Skeletal muscle satellite cell (primary cell): ENCODE results near the gene PDGFB.

ENCODE experiments used
- H3K27me3 ChIP-seq: 2 replicates; pipeline ENCODE4 v1.7.0; 2013; ENCODE audit warnings: low read length; ENCODE audit not compliant: control insufficient read depth, insufficient read depth
- H3K36me3 ChIP-seq: 2 replicates; pipeline ENCODE4 v1.7.0; 2013; ENCODE audit warnings: mild to moderate bottlenecking, control low read depth, low read length; ENCODE audit not compliant: insufficient read depth
- H3K4me1 ChIP-seq: 2 replicates; pipeline ENCODE4 v1.7.0; 2013; ENCODE audit warnings: low read length; ENCODE audit not compliant: control insufficient read depth, insufficient read depth
- H3K4me2 ChIP-seq: 2 replicates; pipeline ENCODE4 v1.7.0; 2013; ENCODE audit warnings: mild to moderate bottlenecking, low read length
- H3K4me3 ChIP-seq: 2 replicates; pipeline ENCODE4 v1.7.0; 2013; ENCODE audit warnings: low read length
- H3K9ac ChIP-seq: 2 replicates; pipeline ENCODE4 v1.7.0; 2013; ENCODE audit warnings: mild to moderate bottlenecking, low read depth, low read length, moderate library complexity
- H3K9me3 ChIP-seq: replicated peaks from 2 replicates; pipeline ENCODE4 v1.7.0; 2013; ENCODE audit warnings: mild to moderate bottlenecking, control low read depth, low read length

PDGFB gene

DNA sequence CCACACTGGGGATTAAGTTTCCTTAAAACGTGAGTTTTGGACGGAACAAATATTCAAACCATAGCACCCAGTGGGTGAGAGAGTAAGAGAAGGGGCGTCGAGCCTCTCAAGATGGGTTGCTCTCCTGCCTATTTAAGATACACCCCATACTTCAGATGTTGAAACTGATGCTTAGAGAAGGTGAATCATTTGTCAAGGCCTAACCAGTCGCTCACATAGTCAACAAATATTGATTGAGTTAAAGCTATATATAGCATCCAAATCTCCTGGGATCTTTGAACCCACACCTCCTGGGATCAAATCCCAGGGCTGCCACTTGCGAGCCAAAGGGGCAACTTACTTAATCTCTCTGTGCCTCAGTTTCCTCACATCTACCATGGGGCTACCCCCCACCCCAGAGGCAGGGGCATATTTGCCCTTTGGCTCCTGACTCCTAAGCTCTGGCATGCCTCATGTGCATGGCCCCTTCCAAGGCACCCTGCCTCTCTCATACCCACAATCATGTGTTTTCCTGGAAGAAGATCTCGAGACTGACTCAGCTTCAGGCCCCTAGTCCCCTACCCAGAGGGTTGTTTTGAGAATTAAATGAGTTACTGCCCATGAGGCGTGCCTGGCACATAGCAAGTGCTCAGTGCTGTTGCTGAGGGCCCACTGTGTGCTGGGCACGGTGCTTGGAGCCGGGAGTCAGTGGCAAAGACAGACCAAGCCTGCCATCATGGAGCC is 19.0 kb upstream of the PDGFB start:
- Histone ChIP-seq H3K27me3 (no peaks in the 10 kb centered on the region), H3K36me3 (no peaks in the 10 kb centered on the region), H3K9me3 (no peaks in the 10 kb centered on the region), H3K4me3 (no peak overlapping the region), H3K4me2 (no peak overlapping the region), H3K9ac (no peak overlapping the region), H3K4me1 (peaks cover 11% of the 10 kb centered on the region)

DNA sequence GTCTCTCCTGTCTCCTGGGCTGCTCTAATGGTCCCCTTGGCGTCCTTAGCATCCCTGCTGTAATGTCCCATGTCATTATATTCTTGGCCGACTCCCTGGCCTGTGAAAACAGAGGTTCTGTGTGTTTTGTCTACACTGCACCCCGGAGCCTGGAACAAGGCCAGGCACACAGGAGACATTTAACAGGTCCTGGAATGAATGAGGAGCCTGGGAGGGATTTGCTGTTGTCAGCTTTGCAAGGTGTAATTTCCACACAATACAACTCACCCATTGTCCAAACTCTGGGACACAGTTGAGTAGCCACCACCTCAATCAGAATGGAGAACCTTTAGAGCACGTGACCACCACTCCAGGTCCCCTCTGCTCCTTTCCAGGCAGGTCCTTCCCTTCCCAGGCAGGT is 14.9 kb upstream of the PDGFB start:
- H3K36me3 ChIP-seq: no peaks in the 10 kb centered on the region
- no peak overlapping the region for H3K9ac ChIP-seq
- H3K4me2 ChIP-seq: no peak overlapping the region

DNA sequence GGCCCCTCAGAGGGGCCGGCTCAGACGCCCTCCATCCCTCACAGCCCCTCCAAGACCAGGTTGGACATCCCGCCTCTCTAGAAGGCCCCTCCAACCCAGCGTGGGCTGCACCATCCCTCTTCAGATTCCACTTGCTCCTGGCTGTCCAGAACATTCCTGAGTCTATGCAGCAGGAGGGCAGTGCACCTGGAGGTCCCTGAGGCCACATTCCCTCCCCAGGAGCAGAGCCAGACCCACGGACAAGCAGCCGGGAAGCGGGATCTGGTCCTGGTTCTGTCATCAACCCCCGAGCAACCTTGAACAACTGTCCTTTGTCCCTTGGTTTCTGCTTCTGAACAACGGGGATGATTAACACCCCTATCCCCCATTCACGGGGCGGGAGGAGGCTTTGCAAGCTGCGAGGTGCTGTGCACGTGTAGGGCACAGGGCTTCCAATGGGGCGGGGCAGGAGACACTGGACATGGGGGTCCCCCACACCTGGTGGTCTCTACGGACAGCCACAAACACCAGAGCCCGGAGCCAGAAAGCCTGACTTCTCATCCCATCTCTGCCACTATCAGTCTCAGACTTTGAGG is 13.2 kb upstream of the PDGFB start:
- no peaks in the 10 kb centered on the region for H3K27me3 ChIP-seq
- H3K4me1 ChIP-seq: peaks cover 27% of the 10 kb centered on the region
- H3K36me3 ChIP-seq: no peaks in the 10 kb centered on the region
- H3K9me3 ChIP-seq: no peaks in the 10 kb centered on the region
- H3K4me2 ChIP-seq: no peak overlapping the region
- no peak overlapping the region for H3K9ac ChIP-seq
- no peak overlapping the region for H3K4me3 ChIP-seq

More for the DNA sequence above, 14.9 kb upstream of the PDGFB start:
- Histone ChIP-seq H3K4me3 (no peak overlapping the region), H3K27me3 (no peaks in the 10 kb centered on the region), H3K9me3 (no peaks in the 10 kb centered on the region), H3K4me1 (peaks cover 11% of the 10 kb centered on the region)

GRCh38 chr22:39256979-39257378 is 12.2 kb upstream of the PDGFB start:
- no peaks in the 10 kb centered on the region for H3K27me3 ChIP-seq
- H3K36me3 ChIP-seq: no peaks in the 10 kb centered on the region
- H3K4me2 ChIP-seq: no peak overlapping the region
- no peak overlapping the region for H3K4me3 ChIP-seq
- peaks cover 37% of the 10 kb centered on the region for H3K4me1 ChIP-seq
- H3K9me3 ChIP-seq: no peaks in the 10 kb centered on the region
- no peak overlapping the region for H3K9ac ChIP-seq

DNA sequence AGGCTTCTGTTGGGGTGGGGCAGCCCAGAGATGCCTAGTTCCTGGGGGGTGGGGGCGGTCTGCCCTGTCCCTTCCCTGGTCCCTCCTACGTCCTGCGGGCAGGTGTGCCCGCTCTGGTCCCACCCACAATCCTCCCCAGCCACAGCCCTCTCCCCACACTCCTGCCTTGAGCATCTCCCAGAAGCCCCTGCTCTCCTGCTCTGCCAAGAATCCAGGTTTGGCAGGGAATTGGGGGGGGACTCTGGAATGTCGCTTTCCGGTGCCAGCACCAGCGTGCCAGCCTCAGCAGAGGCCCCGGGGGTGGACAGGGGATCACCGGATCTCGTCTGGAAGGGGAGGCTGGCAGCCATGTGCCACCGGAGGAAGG is 11.4 kb upstream of the PDGFB start:
- no peak overlapping the region for H3K4me3 ChIP-seq
- no peaks in the 10 kb centered on the region for H3K27me3 ChIP-seq
- H3K4me1 ChIP-seq: peaks cover 39% of the 10 kb centered on the region
- H3K36me3 ChIP-seq: no peaks in the 10 kb centered on the region
- no peak overlapping the region for H3K9ac ChIP-seq
- no peaks in the 10 kb centered on the region for H3K9me3 ChIP-seq
- no peak overlapping the region for H3K4me2 ChIP-seq

DNA sequence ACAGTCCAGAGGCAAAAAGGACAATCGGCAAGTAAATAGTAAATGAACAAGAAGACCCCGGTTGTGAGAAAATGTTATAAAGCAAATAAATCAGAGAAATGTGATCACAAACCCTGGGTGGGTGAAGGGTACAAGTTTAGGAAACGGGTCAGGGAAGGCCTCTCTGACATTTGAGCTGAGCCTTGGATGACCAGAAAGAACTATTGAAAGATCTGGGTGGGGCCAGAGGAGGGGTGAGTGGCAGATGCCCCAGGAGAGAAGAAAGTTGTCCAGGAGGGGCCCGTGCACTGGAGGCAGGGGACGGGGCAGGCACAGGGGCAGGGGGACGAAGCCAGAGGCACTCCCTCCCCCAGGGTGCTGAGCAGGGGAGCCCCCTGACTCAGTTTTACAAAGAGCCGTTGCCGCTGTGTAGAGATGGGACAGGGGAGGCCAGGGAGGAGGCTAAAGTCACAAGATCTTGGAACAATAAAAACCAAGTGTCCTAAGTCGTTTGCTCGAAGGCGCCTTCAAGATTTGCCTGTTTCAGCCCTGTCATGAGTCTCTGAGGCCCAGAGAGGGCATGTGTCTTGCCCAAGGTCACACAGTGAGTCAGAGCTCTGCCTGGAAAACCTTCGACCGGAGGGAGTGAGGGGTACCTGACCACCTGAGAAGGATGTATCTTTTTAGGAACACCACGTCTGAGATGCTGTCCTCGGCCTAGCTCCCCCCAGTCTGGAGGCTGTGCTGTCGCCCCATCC is 10.8 kb upstream of the PDGFB start:
- peaks cover 39% of the 10 kb centered on the region for H3K4me1 ChIP-seq
- H3K4me2 ChIP-seq: no peak overlapping the region
- no peaks in the 10 kb centered on the region for H3K9me3 ChIP-seq
- peak overlapping the region; percentile 63 for H3K9ac ChIP-seq
- H3K36me3 ChIP-seq: no peaks in the 10 kb centered on the region
- H3K4me3 ChIP-seq: no peak overlapping the region
- no peaks in the 10 kb centered on the region for H3K27me3 ChIP-seq

GRCh38 chr22:39254789-39255298 is 10.1 kb upstream of the PDGFB start:
- H3K4me3 ChIP-seq: no peak overlapping the region
- H3K27me3 ChIP-seq: no peaks in the 10 kb centered on the region
- peak overlapping the region; percentile 52 for H3K4me2 ChIP-seq

DNA sequence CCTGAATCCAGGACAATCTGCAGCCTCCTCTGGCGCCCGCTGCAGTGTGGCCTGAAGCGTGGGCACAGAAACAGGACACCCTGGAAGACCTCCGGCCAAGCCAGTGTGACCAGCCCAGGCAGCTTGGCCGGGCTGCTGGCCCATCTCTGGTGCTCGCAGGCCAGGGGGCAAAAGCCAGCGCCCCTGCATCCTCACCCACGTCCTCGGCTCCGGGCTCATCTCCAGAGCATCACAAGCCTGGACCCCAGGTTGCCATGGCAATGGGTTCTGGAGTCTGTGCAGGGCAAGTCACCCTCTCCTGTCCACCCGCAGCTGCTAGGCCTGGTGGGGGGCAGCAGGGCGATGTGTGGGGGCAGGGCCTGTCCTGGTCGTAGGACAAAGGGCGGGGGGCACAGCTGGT is 9.3 kb upstream of the PDGFB start:
- Histone ChIP-seq H3K9ac (peak overlapping the region; percentile 63), H3K4me1 (peaks cover 39% of the 10 kb centered on the region), H3K27me3 (no peaks in the 10 kb centered on the region)

More at GRCh38 chr22:39254789-39255298, 10.1 kb upstream of the PDGFB start:
- Histone ChIP-seq H3K9ac (peak overlapping the region; percentile 63), H3K9me3 (no peaks in the 10 kb centered on the region), H3K4me1 (peaks cover 39% of the 10 kb centered on the region), H3K36me3 (no peaks in the 10 kb centered on the region)

DNA sequence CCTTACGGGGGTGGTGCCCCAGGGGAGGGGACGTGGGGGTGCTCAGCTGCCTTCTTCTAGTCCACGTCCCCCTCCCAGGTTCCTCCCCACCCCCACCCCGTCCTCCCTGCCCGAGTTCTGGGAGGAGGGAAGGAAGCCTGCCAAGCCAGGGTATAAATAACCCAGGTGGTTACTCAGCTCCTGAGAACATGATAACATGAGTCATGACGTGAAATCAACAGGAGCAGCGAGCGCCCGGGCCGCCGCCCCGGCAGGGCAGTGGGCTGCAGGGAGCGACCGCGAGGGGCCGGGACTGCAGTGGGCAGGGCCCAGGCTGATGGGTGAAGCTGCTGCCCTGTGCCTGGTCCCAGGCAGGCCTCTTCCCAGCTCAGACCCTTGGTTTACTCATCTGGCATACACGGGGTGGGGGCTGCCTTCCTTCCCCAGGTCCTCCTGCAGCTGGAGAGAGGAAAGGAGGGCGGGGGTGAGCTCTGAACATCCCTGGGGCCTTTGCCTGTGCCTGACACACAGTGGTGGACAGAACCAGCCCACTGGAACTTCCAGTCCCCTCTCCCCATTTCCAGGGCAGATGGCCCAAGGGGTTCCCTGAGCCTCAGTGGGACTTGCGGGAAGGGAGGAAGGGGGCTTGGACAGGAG is 8.8 kb upstream of the PDGFB start:
- Histone ChIP-seq H3K9me3 (no peaks in the 10 kb centered on the region), H3K36me3 (no peaks in the 10 kb centered on the region), H3K9ac (peak overlapping the region; percentile 63), H3K4me1 (peaks cover 39% of the 10 kb centered on the region), H3K4me3 (peak overlapping the region; percentile 32), H3K27me3 (no peaks in the 10 kb centered on the region), H3K4me2 (peak overlapping the region; percentile 76)

More for the DNA sequence above, 9.3 kb upstream of the PDGFB start:
- peak overlapping the region; percentile 76 for H3K4me2 ChIP-seq
- no peak overlapping the region for H3K4me3 ChIP-seq
- H3K36me3 ChIP-seq: no peaks in the 10 kb centered on the region
- H3K9me3 ChIP-seq: no peaks in the 10 kb centered on the region

DNA sequence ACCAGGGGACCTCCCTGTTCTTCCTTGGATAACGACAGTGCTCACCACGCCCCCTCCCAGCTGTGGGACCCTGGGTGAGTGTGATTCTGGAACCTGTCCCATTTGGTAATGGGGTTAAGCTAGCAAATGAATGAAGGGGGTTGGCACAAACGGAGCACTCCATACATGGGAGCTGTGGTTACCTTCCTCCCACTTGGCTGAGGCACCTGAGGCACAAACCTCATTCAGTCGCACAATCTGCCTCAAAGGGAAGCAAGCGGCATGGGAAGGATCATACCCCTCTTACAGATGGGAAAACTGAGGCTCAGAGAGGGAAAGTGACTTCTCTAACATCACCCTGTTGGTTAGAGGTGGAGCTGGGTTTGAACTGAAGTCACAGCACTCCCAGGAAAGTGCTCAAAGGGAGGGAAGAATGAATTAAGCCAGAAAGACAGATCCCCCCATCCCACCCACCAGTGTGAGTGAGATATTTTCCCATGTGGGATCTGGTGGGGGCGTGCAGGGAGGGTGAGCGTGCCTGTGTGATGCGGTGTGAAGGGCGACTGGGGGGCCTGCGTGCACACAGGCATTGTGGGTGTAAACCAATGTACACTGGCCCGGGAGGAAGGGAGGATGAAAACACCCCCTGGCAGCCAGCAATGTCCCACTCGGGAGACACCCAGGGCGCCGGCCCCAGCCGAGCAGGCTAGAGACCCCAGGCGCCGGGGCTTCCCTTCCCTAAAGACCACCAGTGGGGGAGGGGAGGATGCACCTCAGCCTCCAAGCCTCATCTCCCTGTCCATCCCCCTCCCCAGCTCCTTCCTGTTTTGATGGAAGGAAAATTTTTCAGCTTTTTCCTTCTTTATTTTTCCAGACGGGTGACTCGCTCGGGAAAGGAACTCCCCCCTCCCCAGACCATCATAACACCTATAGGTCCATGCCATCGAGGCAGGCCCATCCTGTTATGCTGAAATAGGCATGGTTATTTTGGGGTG is 8.0 kb upstream of the PDGFB start:
- H3K27me3 ChIP-seq: no peaks in the 10 kb centered on the region
- peaks cover 39% of the 10 kb centered on the region for H3K4me1 ChIP-seq
- no peaks in the 10 kb centered on the region for H3K36me3 ChIP-seq
- H3K9ac ChIP-seq: peak overlapping the region; percentile 42
- no peak overlapping the region for H3K4me3 ChIP-seq
- peak overlapping the region; percentile 56 for H3K4me2 ChIP-seq
- H3K9me3 ChIP-seq: no peaks in the 10 kb centered on the region
